HG02852 (cell line): ENCODE results near the gene GUCY1A1.

Source experiments
- ATAC-seq: cut with Tn5 transposase; IDR thresholded peaks from one replicate; pipeline ENCODE4 v1.9.1; 2021; ENCODE audit warnings: mild to moderate bottlenecking, moderate library complexity; ENCODE audit not compliant: unreplicated experiment

The GUCY1A1 gene

DNA sequence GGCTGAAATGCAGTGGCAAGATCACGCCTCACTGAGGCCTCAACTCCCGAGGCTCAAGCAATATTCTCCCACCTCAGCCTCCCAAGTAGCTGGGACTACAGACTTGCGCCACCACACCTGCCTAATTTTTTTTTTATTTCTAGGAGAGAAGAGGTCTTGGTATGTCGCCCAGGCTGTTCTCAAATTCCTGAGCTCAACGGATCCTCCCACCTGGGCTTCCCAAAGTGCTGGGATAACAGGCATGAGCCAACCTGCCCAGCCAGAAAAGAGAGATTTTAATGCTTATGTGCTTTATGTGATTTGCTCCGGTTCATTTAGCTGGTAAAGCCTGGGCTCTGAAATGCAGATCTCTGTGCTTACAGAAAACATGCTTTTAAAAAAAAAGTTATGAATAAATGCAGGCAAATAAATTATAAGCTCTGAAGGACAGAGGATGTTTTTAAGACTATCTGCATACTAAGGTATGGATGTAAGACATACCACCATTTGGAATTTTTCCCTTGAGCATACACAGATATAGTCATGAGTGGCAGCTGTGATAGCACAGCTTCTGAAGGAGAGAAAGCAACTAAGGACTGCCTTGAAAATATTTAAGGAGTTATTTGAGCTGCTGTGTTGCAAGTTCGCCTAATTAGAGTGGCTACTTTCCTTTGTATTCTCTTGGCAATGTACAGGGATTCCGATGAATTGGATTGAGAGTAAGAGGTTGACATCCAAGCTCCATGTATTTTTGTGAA lies 106.0 kb downstream of the GUCY1A1 start:
- no peak for ATAC-seq

- no peak for ATAC-seq
Observed at GRCh38 chr4:155773196-155773800, 106.7 kb downstream of the GUCY1A1 start.

- ATAC-seq, result no peak
Observed at GRCh38 chr4:155774033-155774432, 107.4 kb downstream of the GUCY1A1 start.

DNA sequence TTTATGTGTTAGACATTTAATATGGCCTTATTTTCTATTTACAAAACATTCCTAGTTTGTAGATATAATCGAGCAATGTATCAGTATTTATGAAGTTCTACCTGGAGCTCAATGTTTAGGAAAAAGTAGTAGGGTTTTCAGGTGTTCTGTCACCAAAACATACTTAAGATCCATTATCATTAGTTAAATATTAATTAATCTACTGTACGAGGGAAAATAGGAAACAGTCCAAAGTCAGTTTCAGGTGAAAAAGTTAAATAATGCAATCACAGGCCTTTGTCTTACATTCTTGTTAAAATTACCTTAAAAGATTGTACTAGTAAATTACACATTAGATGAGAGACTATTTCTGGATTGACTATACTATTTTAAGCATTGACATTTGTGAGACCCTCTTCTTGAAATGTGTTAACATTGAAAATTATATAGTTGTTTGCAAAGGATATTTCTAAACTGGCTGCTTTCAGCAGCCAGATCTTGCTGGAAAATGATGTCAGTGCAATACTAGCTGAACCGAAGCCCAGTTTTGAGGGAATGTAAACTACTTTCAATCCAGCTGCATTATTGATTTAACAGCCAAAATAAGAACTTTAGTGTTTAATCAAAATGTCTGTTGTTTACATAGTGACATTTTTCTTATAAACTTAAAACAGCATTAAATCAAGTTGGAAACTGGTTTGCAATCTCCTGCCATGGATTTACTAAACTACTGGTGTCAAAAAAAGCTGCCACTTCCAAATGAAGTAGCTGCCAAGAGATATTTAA lies 111.5 kb downstream of the GUCY1A1 start:
- no peak for ATAC-seq

- ATAC-seq, result no peak
Observed at GRCh38 chr4:155780775-155781174, 114.1 kb downstream of the GUCY1A1 start.

GRCh38 chr4:155781249-155781831 lies 114.7 kb downstream of the GUCY1A1 start:
- ATAC-seq, result no peak
